ENCODE results near the gene AURKB. TPM values are rescaled to one million over a fixed set of nuclear protein-coding genes. Genes with fewer than 3 reads are reported as not detected.
A peak's percentile ranks its signal among the peaks of the same experiment; 100 is the strongest.

AURKB gene
- total and polyA plus RNA-seq, 2 of the 13 experiments (the other 11 are each of a cell fraction or from before 2014, with no cell fraction given): 29.5 to 75.3 TPM

DNA sequence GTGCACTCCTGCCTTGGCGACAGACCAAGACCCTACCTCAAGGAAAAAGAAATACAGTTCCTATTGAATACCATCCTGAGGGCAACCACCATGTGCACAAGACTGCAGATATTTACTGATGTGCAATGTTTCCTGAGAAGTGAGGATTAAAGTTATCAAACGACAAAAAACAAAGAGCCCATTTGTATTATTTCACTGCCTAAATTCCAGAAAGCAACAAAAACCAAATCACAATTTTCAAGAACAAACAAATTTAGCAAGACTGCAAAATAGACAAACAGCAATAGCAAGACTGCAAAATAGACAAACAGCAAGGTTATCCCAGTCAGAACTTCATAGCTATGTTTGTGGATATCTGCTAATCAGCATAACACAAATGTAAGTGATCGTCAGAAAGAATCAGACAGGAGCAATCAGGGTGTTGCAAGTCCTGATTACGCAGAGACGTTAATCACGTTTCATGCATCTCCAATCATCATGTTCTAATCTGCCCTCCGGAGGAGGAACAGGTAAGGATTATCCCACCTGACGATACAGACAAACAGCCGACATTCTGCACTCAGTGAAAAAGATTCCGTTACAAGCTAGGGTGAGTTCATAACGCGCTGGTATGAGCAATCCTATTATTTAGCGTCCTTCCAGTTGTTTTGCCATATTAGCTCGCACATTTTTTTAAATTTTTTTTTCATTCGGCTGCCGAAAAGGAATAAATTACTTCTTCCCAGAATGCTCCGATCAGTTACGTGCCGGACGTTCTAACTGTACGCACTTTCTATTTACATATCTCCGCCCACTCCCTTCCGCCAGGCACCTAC is 37.1 kb downstream of the AURKB start (continued):
- TF ChIP-seq, protein P1, sequence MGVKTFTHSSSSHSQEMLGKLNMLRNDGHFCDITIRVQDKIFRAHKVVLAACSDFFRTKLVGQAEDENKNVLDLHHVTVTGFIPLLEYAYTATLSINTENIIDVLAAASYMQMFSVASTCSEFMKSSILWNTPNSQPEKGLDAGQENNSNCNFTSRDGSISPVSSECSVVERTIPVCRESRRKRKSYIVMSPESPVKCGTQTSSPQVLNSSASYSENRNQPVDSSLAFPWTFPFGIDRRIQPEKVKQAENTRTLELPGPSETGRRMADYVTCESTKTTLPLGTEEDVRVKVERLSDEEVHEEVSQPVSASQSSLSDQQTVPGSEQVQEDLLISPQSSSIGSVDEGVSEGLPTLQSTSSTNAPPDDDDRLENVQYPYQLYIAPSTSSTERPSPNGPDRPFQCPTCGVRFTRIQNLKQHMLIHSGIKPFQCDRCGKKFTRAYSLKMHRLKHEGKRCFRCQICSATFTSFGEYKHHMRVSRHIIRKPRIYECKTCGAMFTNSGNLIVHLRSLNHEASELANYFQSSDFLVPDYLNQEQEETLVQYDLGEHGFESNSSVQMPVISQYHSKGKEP (CRISPR knock-in tag; IDR thresholded peaks at IDR 0.05): peak; percentile 96
- TF ChIP-seq TFDP1 (CRISPR knock-in tag; IDR thresholded peaks at IDR 0.05; ENCODE audit: borderline replicate concordance) (peak; percentile 80), RAD51 (IDR thresholded peaks at IDR 0.05; ENCODE audit: borderline replicate concordance) (no peak), TEAD3 (CRISPR knock-in tag; optimal IDR thresholded peaks at IDR 0.05; ENCODE audit: borderline replicate concordance) (peak; percentile 85), CHD4 (IDR thresholded peaks at IDR 0.05; ENCODE audit: borderline replicate concordance, low read length) (no peak), RCOR2 (CRISPR knock-in tag; IDR thresholded peaks at IDR 0.05) (peak; percentile 93), ZNF614 (CRISPR knock-in tag; IDR thresholded peaks at IDR 0.05; ENCODE audit: borderline replicate concordance) (peak; percentile 99), EHMT2 (IDR thresholded peaks at IDR 0.05; ENCODE audit: borderline replicate concordance, low read depth, low read length) (no peak), ZNF431 (CRISPR knock-in tag; IDR thresholded peaks at IDR 0.05; ENCODE audit: borderline replicate concordance, low read depth) (peak; percentile 88; the same call in 1 of the 2 replicates), CSRNP2 (CRISPR knock-in tag; conservative IDR thresholded peaks at IDR 0.05; ENCODE audit: low read depth) (peak; percentile 89; the same call in 1 of the 2 replicates), ZKSCAN5 (CRISPR knock-in tag; IDR thresholded peaks at IDR 0.05) (no peak), ZNF34 (CRISPR knock-in tag; IDR thresholded peaks at IDR 0.05; ENCODE audit: borderline replicate concordance) (no peak), SP140L (CRISPR knock-in tag; IDR thresholded peaks at IDR 0.05; ENCODE audit: borderline replicate concordance) (peak; percentile 76), E2F5 (CRISPR knock-in tag; conservative IDR thresholded peaks at IDR 0.05) (peak; percentile 78), EZH2 (conservative IDR thresholded peaks at IDR 0.05; ENCODE audit: low read depth, low read length) (no peak), ZNF678 (CRISPR knock-in tag; IDR thresholded peaks at IDR 0.05) (no peak)
- TF ChIP-seq, protein P2, sequence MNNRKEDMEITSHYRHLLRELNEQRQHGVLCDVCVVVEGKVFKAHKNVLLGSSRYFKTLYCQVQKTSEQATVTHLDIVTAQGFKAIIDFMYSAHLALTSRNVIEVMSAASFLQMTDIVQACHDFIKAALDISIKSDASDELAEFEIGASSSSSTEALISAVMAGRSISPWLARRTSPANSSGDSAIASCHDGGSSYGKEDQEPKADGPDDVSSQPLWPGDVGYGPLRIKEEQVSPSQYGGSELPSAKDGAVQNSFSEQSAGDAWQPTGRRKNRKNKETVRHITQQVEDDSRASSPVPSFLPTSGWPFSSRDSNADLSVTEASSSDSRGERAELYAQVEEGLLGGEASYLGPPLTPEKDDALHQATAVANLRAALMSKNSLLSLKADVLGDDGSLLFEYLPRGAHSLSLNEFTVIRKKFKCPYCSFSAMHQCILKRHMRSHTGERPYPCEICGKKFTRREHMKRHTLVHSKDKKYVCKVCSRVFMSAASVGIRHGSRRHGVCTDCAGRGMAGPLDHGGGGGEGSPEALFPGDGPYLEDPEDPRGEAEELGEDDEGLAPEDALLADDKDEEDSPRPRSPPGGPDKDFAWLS (CRISPR knock-in tag; IDR thresholded peaks at IDR 0.05; ENCODE audit: borderline replicate concordance): no peak
- TF ChIP-seq, protein P3, sequence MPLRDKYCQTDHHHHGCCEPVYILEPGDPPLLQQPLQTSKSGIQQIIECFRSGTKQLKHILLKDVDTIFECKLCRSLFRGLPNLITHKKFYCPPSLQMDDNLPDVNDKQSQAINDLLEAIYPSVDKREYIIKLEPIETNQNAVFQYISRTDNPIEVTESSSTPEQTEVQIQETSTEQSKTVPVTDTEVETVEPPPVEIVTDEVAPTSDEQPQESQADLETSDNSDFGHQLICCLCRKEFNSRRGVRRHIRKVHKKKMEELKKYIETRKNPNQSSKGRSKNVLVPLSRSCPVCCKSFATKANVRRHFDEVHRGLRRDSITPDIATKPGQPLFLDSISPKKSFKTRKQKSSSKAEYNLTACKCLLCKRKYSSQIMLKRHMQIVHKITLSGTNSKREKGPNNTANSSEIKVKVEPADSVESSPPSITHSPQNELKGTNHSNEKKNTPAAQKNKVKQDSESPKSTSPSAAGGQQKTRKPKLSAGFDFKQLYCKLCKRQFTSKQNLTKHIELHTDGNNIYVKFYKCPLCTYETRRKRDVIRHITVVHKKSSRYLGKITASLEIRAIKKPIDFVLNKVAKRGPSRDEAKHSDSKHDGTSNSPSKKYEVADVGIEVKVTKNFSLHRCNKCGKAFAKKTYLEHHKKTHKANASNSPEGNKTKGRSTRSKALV (CRISPR knock-in tag; IDR thresholded peaks at IDR 0.05): peak; percentile 76; the same call in 1 of the 2 replicates
- TF ChIP-seq, protein P4, sequence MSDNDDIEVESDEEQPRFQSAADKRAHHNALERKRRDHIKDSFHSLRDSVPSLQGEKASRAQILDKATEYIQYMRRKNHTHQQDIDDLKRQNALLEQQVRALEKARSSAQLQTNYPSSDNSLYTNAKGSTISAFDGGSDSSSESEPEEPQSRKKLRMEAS (IDR thresholded peaks at IDR 0.05): peak; percentile 79

Data from HepG2 (cell line).